ENCODE measurements around the gene DCHS1. TPM values are rescaled to one million over a fixed set of nuclear protein-coding genes. Genes with fewer than 3 reads are reported as not detected.
"Not testable (repeated sequence)": the region's sequence is repeated elsewhere in the genome, so short reads cannot be mapped to it uniquely, and the experiment has no call there.

Gene DCHS1
- total RNA-seq, 4 donors from 2014 or later: 22.2 to 59.8 (median 37.8) TPM

GRCh38 chr11:6693342-6694228 lies 38.0 kb upstream of the DCHS1 start:
- Histone ChIP-seq H3K27me3 (no peaks in the 10 kb centered on the region), H3K4me3 (no peak overlapping the region), H3K4me1 (peaks cover 4 to 20% (median 4%) of the 10 kb centered on the region in 3 donors), H3K27ac (peak overlapping the region in 3 of 4 donors; percentile 41 to 60 (median 41)), H3K36me3 (no peaks in the 10 kb centered on the region), H3K9me3 (no peaks in the 10 kb centered on the region)
- no peak for TF ChIP-seq EP300 (IDR thresholded peaks at IDR 0.05)
- TF ChIP-seq POLR2A (IDR thresholded peaks at IDR 0.05): no peak
- TF ChIP-seq CTCF (IDR thresholded peaks at IDR 0.05): no peak
- TF ChIP-seq POLR2AphosphoS5 (IDR thresholded peaks at IDR 0.05): no peak
- WGBS, 2 donors (ENCODE audit: low coverage in 1 of 2): 100% methylated on average over 1 of the region's 1 CpG
- peak; percentile 68 for ATAC-seq

- no peaks in the 10 kb centered on the region for H3K9me3 ChIP-seq
- H3K36me3 ChIP-seq: no peaks in the 10 kb centered on the region
- H3K27ac ChIP-seq: no peak overlapping the region
- ATAC-seq: no peak
- no peak overlapping the region for H3K4me3 ChIP-seq
- H3K4me1 ChIP-seq: peaks cover 4 to 20% (median 4%) of the 10 kb centered on the region in 3 donors
- H3K27me3 ChIP-seq: no peaks in the 10 kb centered on the region
- TF ChIP-seq EP300 (IDR thresholded peaks at IDR 0.05) (no peak), CTCF (IDR thresholded peaks at IDR 0.05) (no peak), POLR2A (IDR thresholded peaks at IDR 0.05) (no peak), POLR2AphosphoS5 (IDR thresholded peaks at IDR 0.05) (no peak)
Observed at GRCh38 chr11:6692128-6692527, 36.5 kb upstream of the DCHS1 start.

DNA sequence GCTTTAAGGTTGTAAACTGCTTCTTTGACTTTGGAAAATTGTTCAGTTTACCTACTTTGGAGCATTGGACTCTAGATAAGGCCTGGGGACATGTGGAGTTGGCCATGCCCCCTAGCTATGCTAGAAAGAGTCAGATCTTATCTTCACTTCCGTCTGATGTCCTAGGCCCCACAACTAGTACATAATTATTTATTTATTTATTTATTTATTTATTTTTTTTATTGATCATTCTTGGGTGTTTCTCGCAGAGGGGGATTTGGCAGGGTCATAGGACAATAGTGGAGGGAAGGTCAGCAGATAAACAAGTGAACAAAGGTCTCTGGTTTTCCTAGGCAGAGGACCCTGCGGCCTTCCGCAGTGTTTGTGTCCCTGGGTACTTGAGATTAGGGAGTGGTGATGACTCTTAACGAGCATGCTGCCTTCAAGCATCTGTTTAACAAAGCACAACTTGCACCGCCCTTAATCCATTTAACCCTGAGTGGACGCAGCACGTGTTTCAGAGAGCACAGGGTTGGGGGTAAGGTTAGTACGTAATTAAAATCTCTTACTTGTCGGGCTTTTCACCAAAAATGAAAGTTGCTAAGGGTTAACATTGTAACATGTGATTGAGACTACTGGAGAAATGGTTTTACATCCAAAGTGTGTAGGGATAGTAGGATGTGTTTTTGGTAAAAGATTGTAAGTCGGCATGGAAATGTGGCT lies 35.0 kb upstream of the DCHS1 start:
- ATAC-seq, H3K27me3 ChIP-seq: not testable (repeated sequence)

GRCh38 chr11:6687876-6688275 lies 32.3 kb upstream of the DCHS1 start:
- peaks cover 0 to 7% (median 0%) of the 10 kb centered on the region in 3 donors for H3K4me1 ChIP-seq
- TF ChIP-seq POLR2A (IDR thresholded peaks at IDR 0.05): no peak
- no peak for TF ChIP-seq EP300 (IDR thresholded peaks at IDR 0.05)
- no peak for TF ChIP-seq CTCF (IDR thresholded peaks at IDR 0.05)
- no peak for TF ChIP-seq POLR2AphosphoS5 (IDR thresholded peaks at IDR 0.05)
- no peaks in the 10 kb centered on the region for H3K36me3 ChIP-seq
- no peaks in the 10 kb centered on the region for H3K9me3 ChIP-seq
- H3K27ac ChIP-seq: no peak overlapping the region
- H3K4me3 ChIP-seq: no peak overlapping the region
- no peak for ATAC-seq
- H3K27me3 ChIP-seq: no peaks in the 10 kb centered on the region
- WGBS, 2 donors (ENCODE audit: low coverage in 1 of 2): 44 to 58% methylated on average over 3 to 4 of the region's 4 CpGs

More for the DNA sequence above, 35.0 kb upstream of the DCHS1 start:
- H3K9me3 ChIP-seq, H3K27ac ChIP-seq, H3K4me3 ChIP-seq, H3K36me3 ChIP-seq: not testable (repeated sequence)
- WGBS, 2 donors (ENCODE audit: low coverage in 1 of 2): 84% methylated on average over 6 to 7 of the region's 11 CpGs
- peaks cover 0 to 12% (median 4%) of the 10 kb centered on the region in 3 donors for H3K4me1 ChIP-seq

GRCh38 chr11:6686006-6686405 lies 30.4 kb upstream of the DCHS1 start:
- no peak for TF ChIP-seq EP300 (IDR thresholded peaks at IDR 0.05)
- no peak for TF ChIP-seq CTCF (IDR thresholded peaks at IDR 0.05)
- TF ChIP-seq POLR2A (IDR thresholded peaks at IDR 0.05): no peak
- TF ChIP-seq POLR2AphosphoS5 (IDR thresholded peaks at IDR 0.05): no peak
- no peak for ATAC-seq
- peaks cover 0 to 10% of the 10 kb centered on the region in 2 donors for H3K36me3 ChIP-seq
- peaks cover 8 to 24% (median 8%) of the 10 kb centered on the region in 3 donors for H3K4me1 ChIP-seq
- H3K27me3 ChIP-seq: no peaks in the 10 kb centered on the region
- no peak overlapping the region for H3K27ac ChIP-seq
- H3K4me3 ChIP-seq: no peak overlapping the region
- no peaks in the 10 kb centered on the region for H3K9me3 ChIP-seq

DNA sequence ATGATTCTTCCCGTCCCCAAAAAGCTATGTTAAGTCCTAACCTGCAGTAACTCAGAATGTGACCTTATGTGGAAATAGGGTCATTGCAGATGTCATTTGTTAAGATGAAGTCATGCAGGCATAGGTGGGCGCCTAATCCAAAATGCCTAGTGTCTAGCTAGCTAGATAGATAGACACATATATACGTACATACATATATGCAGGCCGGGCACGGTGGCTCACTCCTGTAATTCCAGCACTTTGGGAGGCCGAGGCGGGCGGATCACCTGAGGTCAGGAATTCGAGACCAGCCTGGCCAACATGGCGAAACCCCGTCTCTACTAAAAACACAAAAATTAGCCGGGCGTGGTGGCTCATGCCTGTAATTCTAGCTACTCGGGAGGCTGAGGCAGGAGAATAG lies 28.5 kb upstream of the DCHS1 start:
- 27 to 69% methylated on average over 1 to 5 of the region's 14 CpGs for WGBS, 2 donors (ENCODE audit: low coverage in 1 of 2)
- H3K9me3 ChIP-seq, H3K27me3 ChIP-seq, ATAC-seq: not testable (repeated sequence)
- Histone ChIP-seq H3K36me3 (peaks cover 0 to 22% of the 10 kb centered on the region in 2 donors), H3K27ac (peak overlapping the region; percentile 74 to 98 (median 92)), H3K4me1 (peaks cover 8 to 31% (median 8%) of the 10 kb centered on the region in 3 donors), H3K4me3 (peak overlapping the region in 1 of 2 donors; percentile 87)
